Measurements from ENCODE around the gene SHD. TPM values are rescaled to one million over a fixed set of nuclear protein-coding genes. Genes with fewer than 3 reads are reported as not detected.

The SHD gene
- total and polyA plus RNA-seq, 9 of the 15 experiments (the other 6 are each of a cell fraction or from before 2014, with no cell fraction given): 0.05 to 0.62 (median 0.15) TPM; not detected in 5

DNA sequence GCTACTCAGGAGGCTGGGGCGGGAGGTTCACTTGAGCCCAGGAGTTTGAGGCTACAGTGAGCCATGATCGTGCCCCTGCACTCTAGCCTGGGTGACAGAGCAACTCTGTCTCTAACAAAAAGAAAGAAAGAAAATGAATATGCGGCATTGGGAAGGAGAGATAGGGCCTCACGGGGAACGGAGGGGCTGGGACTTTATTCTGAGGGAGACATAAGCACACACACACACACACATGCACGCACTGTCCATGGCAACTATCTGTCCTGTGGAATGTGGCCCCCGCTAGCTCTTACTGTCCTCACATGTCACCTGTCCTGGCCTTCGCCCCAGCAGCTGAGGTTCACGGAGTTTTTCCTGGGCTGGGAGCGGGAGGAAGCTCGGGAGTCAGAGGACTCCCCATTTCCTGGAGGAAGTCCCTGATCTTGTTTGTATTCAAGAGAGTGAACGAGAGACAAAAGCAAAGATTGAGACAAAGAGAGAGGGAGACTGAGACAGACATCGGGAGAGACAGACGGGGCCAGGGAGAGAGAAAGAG lies 58.9 kb downstream of the SHD start (continued):
- TF ChIP-seq, protein P1, sequence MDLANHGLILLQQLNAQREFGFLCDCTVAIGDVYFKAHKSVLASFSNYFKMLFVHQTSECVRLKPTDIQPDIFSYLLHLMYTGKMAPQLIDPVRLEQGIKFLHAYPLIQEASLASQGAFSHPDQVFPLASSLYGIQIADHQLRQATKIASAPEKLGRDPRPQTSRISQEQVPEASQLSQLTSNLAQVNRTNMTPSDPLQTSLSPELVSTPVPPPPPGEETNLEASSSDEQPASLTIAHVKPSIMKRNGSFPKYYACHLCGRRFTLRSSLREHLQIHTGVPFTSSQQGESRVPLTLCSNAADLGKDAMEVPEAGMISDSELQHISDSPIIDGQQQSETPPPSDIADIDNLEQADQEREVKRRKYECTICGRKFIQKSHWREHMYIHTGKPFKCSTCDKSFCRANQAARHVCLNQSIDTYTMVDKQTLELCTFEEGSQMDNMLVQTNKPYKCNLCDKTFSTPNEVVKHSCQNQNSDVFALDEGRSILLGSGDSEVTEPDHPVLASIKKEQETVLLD (IDR thresholded peaks at IDR 0.05): no peak
- TF ChIP-seq, protein P2, sequence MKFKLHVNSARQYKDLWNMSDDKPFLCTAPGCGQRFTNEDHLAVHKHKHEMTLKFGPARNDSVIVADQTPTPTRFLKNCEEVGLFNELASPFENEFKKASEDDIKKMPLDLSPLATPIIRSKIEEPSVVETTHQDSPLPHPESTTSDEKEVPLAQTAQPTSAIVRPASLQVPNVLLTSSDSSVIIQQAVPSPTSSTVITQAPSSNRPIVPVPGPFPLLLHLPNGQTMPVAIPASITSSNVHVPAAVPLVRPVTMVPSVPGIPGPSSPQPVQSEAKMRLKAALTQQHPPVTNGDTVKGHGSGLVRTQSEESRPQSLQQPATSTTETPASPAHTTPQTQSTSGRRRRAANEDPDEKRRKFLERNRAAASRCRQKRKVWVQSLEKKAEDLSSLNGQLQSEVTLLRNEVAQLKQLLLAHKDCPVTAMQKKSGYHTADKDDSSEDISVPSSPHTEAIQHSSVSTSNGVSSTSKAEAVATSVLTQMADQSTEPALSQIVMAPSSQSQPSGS (CRISPR knock-in tag; IDR thresholded peaks at IDR 0.05): no peak
- 0 out of 2 replicates have a peak, but pooled peaks have one; percentile 34 for TF ChIP-seq ELF1 (tag; IDR thresholded peaks at IDR 0.05)
- no peak for TF ChIP-seq PML (IDR thresholded peaks at IDR 0.05; ENCODE audit: low read length)
- TF ChIP-seq, protein P3, sequence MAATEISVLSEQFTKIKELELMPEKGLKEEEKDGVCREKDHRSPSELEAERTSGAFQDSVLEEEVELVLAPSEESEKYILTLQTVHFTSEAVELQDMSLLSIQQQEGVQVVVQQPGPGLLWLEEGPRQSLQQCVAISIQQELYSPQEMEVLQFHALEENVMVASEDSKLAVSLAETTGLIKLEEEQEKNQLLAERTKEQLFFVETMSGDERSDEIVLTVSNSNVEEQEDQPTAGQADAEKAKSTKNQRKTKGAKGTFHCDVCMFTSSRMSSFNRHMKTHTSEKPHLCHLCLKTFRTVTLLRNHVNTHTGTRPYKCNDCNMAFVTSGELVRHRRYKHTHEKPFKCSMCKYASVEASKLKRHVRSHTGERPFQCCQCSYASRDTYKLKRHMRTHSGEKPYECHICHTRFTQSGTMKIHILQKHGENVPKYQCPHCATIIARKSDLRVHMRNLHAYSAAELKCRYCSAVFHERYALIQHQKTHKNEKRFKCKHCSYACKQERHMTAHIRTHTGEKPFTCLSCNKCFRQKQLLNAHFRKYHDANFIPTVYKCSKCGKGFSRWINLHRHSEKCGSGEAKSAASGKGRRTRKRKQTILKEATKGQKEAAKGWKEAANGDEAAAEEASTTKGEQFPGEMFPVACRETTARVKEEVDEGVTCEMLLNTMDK (IDR thresholded peaks at IDR 0.05; ENCODE audit: borderline replicate concordance, insufficient read depth, low read depth, low read length, poor library complexity, severe bottlenecking): no peak
- no peak for TF ChIP-seq ETV6 (IDR thresholded peaks at IDR 0.05; ENCODE audit: borderline replicate concordance in 1 of 2, low read depth in 2 of 2, low read length in 1 of 2)
- no peak for TF ChIP-seq ETV6 (CRISPR knock-in tag; IDR thresholded peaks at IDR 0.05; ENCODE audit: borderline replicate concordance)
- no peak for TF ChIP-seq BMI1 (IDR thresholded peaks at IDR 0.05; ENCODE audit: low read length)
- no peak for TF ChIP-seq HNRNPL (IDR thresholded peaks at IDR 0.05; ENCODE audit: low read depth, low read length)
- TF ChIP-seq XRCC3 (IDR thresholded peaks at IDR 0.05): no peak
- TF ChIP-seq YBX1 (IDR thresholded peaks at IDR 0.05): no peak
- no peak for TF ChIP-seq CEBPB (tag; IDR thresholded peaks at IDR 0.05)
- TF ChIP-seq SIX5 (IDR thresholded peaks at IDR 0.05; ENCODE audit: borderline replicate concordance in 1 of 2, insufficient read depth in 1 of 2, low read depth in 1 of 2, low read length in 2 of 2): no peak
- no peak for TF ChIP-seq SMARCB1 (IDR thresholded peaks at IDR 0.05; ENCODE audit: insufficient read length, low read depth)
- no peak for TF ChIP-seq RBM14 (IDR thresholded peaks at IDR 0.05; ENCODE audit: borderline replicate concordance, insufficient read depth, low read depth, low read length)
- TF ChIP-seq, protein P4, sequence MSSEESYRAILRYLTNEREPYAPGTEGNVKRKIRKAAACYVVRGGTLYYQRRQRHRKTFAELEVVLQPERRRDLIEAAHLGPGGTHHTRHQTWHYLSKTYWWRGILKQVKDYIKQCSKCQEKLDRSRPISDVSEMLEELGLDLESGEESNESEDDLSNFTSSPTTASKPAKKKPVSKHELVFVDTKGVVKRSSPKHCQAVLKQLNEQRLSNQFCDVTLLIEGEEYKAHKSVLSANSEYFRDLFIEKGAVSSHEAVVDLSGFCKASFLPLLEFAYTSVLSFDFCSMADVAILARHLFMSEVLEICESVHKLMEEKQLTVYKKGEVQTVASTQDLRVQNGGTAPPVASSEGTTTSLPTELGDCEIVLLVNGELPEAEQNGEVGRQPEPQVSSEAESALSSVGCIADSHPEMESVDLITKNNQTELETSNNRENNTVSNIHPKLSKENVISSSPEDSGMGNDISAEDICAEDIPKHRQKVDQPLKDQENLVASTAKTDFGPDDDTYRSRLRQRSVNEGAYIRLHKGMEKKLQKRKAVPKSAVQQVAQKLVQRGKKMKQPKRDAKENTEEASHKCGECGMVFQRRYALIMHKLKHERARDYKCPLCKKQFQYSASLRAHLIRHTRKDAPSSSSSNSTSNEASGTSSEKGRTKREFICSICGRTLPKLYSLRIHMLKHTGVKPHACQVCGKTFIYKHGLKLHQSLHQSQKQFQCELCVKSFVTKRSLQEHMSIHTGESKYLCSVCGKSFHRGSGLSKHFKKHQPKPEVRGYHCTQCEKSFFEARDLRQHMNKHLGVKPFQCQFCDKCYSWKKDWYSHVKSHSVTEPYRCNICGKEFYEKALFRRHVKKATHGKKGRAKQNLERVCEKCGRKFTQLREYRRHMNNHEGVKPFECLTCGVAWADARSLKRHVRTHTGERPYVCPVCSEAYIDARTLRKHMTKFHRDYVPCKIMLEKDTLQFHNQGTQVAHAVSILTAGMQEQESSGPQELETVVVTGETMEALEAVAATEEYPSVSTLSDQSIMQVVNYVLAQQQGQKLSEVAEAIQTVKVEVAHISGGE (CRISPR knock-in tag; IDR thresholded peaks at IDR 0.05): 0 out of 6 replicates have a peak, but pooled peaks of 1 of the 3 experiments have one; percentile 22
- TF ChIP-seq ZNF551 (CRISPR knock-in tag; IDR thresholded peaks at IDR 0.05): no peak
- no peak for TF ChIP-seq CBFB (CRISPR knock-in tag; IDR thresholded peaks at IDR 0.05)
- no peak for TF ChIP-seq MIER1 (IDR thresholded peaks at IDR 0.05; ENCODE audit: low read depth)
- TF ChIP-seq KDM1A (IDR thresholded peaks at IDR 0.05): no peak
